Ovary (tissue), 9 donors: ENCODE data around the gene TPM2. TPM values are rescaled to one million over a fixed set of nuclear protein-coding genes. Genes with fewer than 3 reads are reported as not detected.

Experiments
- DNase-seq, 5 donors: peaks; one replicate each; pipeline ENCODE4 v3.0.0-alpha.2; 2019 to 2020
- H3K27ac ChIP-seq, 2 donors: fragments of 200-600 bp; one replicate each; pipeline versions ENCODE4 v1.5.1 to v1.8.0; 2019 to 2022
- H3K27me3 ChIP-seq: fragments of 200-600 bp; one replicate; pipeline ENCODE4 v1.8.0; 2022
- H3K36me3 ChIP-seq: fragments of 200-600 bp; sonication (generic); one replicate; pipeline ENCODE4 v1.5.1; 2019
- H3K4me1 ChIP-seq: one replicate; pipeline ENCODE4 v1.8.1; 2013; ENCODE audit warnings: mild to moderate bottlenecking, moderate library complexity; ENCODE audit not compliant: insufficient read depth
- H3K4me3 ChIP-seq: fragments of 200-600 bp; sonication (generic); one replicate; pipeline ENCODE4 v1.5.1; 2017
- H3K9me3 ChIP-seq, 2 donors: fragments of 200-600 bp in 1 of 2; sonication (generic) in 1 of 2; one replicate each; pipeline versions ENCODE4 v1.5.1 to v1.8.1; 2013 to 2019; ENCODE audit warnings: mild to moderate bottlenecking in 1 of 2, moderate library complexity in 1 of 2
- EP300 ChIP-seq: sonication (generic); formaldehyde crosslinking; IDR thresholded peaks from one replicate; pipeline ENCODE4 v1.6.1; 2017; ENCODE audit warnings: antibody characterized with exemption
- POLR2A ChIP-seq: fragments of 450-650 bp; IDR thresholded peaks from one replicate; pipeline ENCODE4 v1.6.1; 2017; ENCODE audit warnings: antibody characterized with exemption, mild to moderate bottlenecking, moderate library complexity
- WGBS, 3 donors: extraction: QIAGEN DNeasy Blood & Tissue Kit in 1 of 3; methylation state at CpG; one replicate each; pipeline versions ENCODE4 v1.1.5 to v1.1.7; 2013 to 2017; 5-methylcytosine and 5-hydroxymethylcytosine counted together
- intact Hi-C, 4 donors: fragments of 100-400 bp; cut with DNase I; formaldehyde crosslinking; loops; one replicate each; pipeline versions ENCODE4 v1.11.0 to v1.15.1; 2022 to 2023
- polyA plus RNA-seq, 2 donors: library from polyadenylated mRNA; stranded (reverse); fragments of 200-250 nt in 1 of 2; fragments of 350-450 nt in 1 of 2; fragmentation: Illumina TruSeq in 1 of 2; extraction: RNeasy Lipid Tissue Mini Kit (QIAGEN cat#74804) in 1 of 2; gene quantifications; one replicate each; pipeline ENCODE4 v1.2.3, GENCODE V29; 2013 to 2014
- total RNA-seq, 7 donors: library from RNA; depleted of rRNA in 2 of 7; stranded (reverse); fragments of >200 nt in 2 of 7; fragmentation: NEBNext Ultra II Directional in 3 of 7; extraction: Animal tissue kit (Norgen Biotek cat#: 25700) in 3 of 7; gene quantifications; one replicate each; pipeline versions ENCODE4 v1.1.0 to v1.2.4, GENCODE V29; 2016 to 2023
- TF ChIP-seq, protein P1 (sequence below), 3 donors: fragments of 450-650 bp in 2 of 3; fragments of 200-600 bp in 1 of 3; IDR thresholded peaks; one replicate each; pipeline versions ENCODE4 v1.5.1 to v1.8.0; 2016 to 2022; ENCODE audit warnings: antibody characterized with exemption in 3 of 3, mild to moderate bottlenecking in 1 of 3
- donor health status: DM: no; HTN: no; CAD: no; lungs with moderate emphysema.
- donor health status: DM: no; HTN: no; CAD: no.
- donor health status: Bipolar disorder and iron deficiency.
- donor health status: DM: yes; HTN: yes; CAD: no.
- donor health status: DM: no; HTN: no; CAD: no.
- donor health status: DM: yes; HTN: yes; CAD: no.

The TPM2 gene
- total and polyA plus RNA-seq, 9 donors: 179 to 853 (median 414) TPM

DNA sequence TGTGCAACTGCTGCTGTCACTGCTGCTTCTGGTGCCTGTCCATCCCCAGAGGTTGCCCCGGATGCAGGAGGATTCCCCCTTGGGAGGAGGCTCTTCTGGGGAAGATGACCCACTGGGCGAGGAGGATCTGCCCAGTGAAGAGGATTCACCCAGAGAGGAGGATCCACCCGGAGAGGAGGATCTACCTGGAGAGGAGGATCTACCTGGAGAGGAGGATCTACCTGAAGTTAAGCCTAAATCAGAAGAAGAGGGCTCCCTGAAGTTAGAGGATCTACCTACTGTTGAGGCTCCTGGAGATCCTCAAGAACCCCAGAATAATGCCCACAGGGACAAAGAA lies 15.7 kb downstream of the TPM2 start:
- H3K27ac ChIP-seq: no peak overlapping the region

DNA sequence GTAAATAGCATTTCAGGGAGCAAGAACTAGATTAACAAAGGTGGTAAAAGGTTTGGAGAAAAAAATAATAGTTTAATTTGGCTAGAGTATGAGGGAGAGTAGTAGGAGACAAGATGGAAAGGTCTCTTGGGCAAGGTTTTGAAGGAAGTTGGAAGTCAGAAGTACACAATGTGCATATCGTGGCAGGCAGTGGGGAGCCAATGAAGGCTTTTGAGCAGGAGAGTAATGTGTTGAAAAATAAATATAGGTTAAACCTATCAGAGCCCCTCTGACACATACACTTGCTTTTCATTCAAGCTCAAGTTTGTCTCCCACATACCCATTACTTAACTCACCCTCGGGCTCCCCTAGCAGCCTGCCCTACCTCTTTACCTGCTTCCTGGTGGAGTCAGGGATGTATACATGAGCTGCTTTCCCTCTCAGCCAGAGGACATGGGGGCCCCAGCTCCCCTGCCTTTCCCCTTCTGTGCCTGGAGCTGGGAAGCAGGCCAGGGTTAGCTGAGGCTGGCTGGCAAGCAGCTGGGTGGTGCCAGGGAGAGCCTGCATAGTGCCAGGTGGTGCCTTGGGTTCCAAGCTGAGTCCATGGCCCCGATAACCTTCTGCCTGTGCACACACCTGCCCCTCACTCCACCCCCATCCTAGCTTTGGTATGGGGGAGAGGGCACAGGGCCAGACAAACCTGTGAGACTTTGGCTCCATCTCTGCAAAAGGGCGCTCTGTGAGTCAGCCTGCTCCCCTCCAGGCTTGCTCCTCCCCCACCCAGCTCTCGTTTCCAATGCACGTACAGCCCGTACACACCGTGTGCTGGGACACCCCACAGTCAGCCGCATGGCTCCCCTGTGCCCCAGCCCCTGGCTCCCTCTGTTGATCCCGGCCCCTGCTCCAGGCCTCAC lies 16.3 kb downstream of the TPM2 start, which contains the start of gene CA9:
Gene CA9 (plus strand): TSS at position 797 of the 893 bp plus-strand sequence. CDS start 32 bp downstream, at position 829.
- TF ChIP-seq POLR2A (no peak), EP300 (no peak)
- TF ChIP-seq, protein P1, sequence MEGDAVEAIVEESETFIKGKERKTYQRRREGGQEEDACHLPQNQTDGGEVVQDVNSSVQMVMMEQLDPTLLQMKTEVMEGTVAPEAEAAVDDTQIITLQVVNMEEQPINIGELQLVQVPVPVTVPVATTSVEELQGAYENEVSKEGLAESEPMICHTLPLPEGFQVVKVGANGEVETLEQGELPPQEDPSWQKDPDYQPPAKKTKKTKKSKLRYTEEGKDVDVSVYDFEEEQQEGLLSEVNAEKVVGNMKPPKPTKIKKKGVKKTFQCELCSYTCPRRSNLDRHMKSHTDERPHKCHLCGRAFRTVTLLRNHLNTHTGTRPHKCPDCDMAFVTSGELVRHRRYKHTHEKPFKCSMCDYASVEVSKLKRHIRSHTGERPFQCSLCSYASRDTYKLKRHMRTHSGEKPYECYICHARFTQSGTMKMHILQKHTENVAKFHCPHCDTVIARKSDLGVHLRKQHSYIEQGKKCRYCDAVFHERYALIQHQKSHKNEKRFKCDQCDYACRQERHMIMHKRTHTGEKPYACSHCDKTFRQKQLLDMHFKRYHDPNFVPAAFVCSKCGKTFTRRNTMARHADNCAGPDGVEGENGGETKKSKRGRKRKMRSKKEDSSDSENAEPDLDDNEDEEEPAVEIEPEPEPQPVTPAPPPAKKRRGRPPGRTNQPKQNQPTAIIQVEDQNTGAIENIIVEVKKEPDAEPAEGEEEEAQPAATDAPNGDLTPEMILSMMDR (IDR thresholded peaks at IDR 0.05): no peak
- intact Hi-C loops: no loop called here
- peaks cover 5% of the 10 kb centered on the region for H3K4me1 ChIP-seq
- no peak within 1 kb of the TSS for H3K4me3 ChIP-seq
- H3K9me3 ChIP-seq: no peaks in the 10 kb centered on the region
- DNase-seq: no peak
- no peaks in the 10 kb centered on the region for H3K36me3 ChIP-seq
- H3K27me3 ChIP-seq: no peaks in the 10 kb centered on the region
- 43 to 56% (median 51%) methylated on average over 9 to 10 of the region's 10 CpGs for WGBS, 3 donors
- no peak within 1 kb of the TSS for H3K27ac ChIP-seq

More for the DNA sequence above, 15.7 kb downstream of the TPM2 start:
- no peak for DNase-seq
- no peak overlapping the region for H3K4me3 ChIP-seq
- 72 to 80% (median 72%) methylated on average over 3 of the region's 3 CpGs for WGBS, 3 donors
- H3K9me3 ChIP-seq: no peaks in the 10 kb centered on the region
- no peaks in the 10 kb centered on the region for H3K27me3 ChIP-seq
- intact Hi-C loops: no loop called here
- H3K4me1 ChIP-seq: peaks cover 5% of the 10 kb centered on the region
- TF ChIP-seq POLR2A: no peak
- TF ChIP-seq, protein P1 (IDR thresholded peaks at IDR 0.05): no peak
- TF ChIP-seq EP300: no peak
- H3K36me3 ChIP-seq: no peaks in the 10 kb centered on the region

DNA sequence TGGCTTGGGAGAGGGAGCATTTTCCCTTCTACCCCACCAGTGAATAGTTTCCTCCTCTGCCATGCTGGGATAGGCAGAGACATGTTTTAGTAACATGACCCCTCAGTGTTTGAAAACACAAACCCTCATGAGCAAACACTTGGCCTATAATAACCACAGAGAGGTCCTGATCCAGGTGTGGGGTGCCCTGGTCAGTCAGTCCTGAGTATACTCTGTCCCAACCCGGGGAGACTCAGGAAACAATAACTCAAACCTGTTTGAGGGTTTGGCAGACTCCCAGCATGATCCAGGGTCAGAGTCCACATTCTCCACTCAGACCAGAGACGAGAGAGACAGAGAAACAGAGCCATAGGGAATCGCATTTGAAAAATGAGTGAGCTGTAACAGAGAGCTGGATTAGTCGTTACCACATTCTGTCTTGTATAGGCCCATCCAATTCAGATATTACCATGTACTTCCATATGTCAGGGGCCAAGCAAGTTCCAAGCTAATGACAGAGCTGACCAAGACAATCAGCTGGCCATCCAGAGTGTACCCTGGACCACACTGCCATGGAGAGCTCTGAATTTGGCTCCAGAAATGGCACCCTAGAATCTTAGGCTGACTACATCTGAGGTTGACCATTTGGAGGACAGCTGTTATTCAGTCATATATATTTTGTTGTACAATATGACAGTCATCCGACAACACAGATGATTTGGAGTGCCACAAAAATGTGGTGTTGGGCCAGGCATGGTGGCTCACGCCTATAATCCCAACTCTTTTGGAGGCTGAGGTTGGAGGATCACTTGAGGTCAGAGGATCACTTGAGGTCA lies 20.2 kb downstream of the TPM2 start:
- Histone ChIP-seq H3K4me1 (no peaks in the 10 kb centered on the region), H3K9me3 (no peaks in the 10 kb centered on the region), H3K36me3 (no peaks in the 10 kb centered on the region), H3K27ac (no peak overlapping the region), H3K27me3 (no peaks in the 10 kb centered on the region), H3K4me3 (no peak overlapping the region)
- no peak for DNase-seq
- TF ChIP-seq, protein P1 (IDR thresholded peaks at IDR 0.05): no peak
- TF ChIP-seq POLR2A: no peak
- TF ChIP-seq EP300: no peak
- WGBS, 3 donors: 56 to 61% (median 58%) methylated on average over 6 of the region's 6 CpGs
- intact Hi-C loops: no loop called here

DNA sequence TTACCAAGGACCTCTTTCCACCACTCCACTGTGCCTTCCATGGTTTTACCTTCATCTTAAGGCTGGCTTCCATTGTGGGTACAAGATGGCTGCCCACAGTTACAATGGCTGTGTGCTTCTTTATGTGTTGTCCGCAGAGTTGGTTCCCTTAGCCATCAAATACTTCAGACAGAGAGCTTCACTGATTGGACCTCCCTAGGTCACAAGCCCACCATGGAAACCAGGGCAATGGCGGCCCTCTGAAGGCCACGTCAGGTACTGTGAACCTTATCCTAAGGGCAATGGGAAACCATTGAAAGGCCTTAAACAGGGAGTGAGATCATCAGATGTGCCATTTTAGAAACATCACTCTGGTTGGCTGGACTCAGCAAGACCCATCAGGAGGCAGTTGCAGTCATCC lies 21.8 kb downstream of the TPM2 start:
- DNase-seq: no peak
- WGBS, 3 donors: 94 to 96% (median 95%) methylated on average over 3 of the region's 3 CpGs
- intact Hi-C loops: no loop called here

More for the DNA sequence above, 21.8 kb downstream of the TPM2 start:
- H3K27me3 ChIP-seq: no peaks in the 10 kb centered on the region
- no peaks in the 10 kb centered on the region for H3K9me3 ChIP-seq
- no peaks in the 10 kb centered on the region for H3K36me3 ChIP-seq
- TF ChIP-seq, protein P1 (IDR thresholded peaks at IDR 0.05): no peak
- no peak for TF ChIP-seq POLR2A
- TF ChIP-seq EP300: no peak
- H3K4me3 ChIP-seq: no peak overlapping the region
- H3K27ac ChIP-seq: no peak overlapping the region
- no peaks in the 10 kb centered on the region for H3K4me1 ChIP-seq
